HG03060 (cell line): ENCODE results near the gene STX10.
"Not testable (repeated sequence)": the region's sequence is repeated elsewhere in the genome, so short reads cannot be mapped to it uniquely, and the experiment has no call there.

Source experiments
- ATAC-seq: cut with Tn5 transposase; IDR thresholded peaks from one replicate; pipeline ENCODE4 v1.9.1; 2021; ENCODE audit warnings: low read depth, moderate number of reproducible peaks; ENCODE audit not compliant: unreplicated experiment

Gene STX10, protein sequence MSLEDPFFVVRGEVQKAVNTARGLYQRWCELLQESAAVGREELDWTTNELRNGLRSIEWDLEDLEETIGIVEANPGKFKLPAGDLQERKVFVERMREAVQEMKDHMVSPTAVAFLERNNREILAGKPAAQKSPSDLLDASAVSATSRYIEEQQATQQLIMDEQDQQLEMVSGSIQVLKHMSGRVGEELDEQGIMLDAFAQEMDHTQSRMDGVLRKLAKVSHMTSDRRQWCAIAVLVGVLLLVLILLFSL

DNA sequence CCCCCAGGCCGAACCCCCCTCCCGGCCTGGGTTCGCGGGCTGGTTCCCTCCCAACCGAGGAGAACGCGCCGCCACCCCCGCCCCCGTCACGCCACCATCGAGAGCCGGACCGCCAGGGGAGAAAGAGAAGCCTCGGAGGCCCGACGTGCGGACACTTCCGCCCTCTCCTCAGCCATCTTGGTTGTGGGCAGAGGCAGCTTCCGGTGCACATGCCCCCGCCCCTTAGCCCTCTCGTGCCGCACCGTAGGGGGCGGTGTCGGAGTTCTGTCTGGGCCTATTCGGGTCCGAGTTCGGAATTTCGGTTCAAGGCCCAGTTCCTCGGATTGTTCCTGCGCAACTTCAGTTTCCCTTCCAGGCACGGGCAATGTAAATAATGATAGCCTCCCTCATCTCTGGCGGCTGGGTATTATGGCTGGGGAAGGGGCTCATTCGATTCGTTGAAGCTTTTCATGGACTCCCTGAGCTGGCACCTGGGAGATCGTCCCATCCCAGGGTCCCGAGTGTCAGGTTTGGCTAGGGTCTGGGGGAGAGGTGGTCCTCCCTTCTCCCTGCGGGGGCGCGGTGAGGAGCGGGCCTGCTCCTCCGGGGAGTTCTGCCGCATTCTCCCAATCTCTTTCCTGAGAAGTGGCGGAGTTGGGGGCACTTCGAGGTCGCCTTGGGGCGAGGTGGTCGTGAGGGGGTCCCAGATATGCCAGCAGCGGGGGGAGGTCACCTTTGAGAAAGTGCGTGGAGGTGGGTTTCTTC lies at the start of gene STX10, which contains the start of gene IER2:
STX10 (minus strand) TSS at position 189 of the 744 bp plus-strand sequence. CDS start 202 bp downstream, outside the sequence.
IER2 (plus strand) TSS at position 225 of the 744 bp plus-strand sequence. CDS start 2,776 bp downstream, outside the sequence.
- peak; percentile 25 for ATAC-seq

DNA sequence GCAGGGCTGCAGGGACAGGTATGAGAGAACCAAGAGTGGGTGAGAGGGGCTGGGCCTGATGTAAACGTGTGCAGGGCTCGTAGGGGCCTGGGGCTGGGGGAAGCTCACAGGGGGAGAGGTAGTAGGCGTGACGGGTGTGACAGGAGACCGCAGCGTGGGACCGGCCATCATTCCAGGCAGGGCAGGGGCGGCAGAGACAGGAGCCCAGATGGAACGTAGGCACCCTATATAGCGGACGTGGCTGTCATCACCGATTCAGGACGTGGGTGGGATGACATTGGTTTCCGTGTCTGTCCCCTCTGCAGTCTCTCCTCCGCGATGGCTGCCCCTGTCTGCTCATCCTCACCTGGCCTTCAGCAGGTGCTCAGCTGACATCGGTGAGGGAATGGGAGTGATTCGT lies 48.5 kb upstream of the STX10 start:
- ATAC-seq: no peak

DNA sequence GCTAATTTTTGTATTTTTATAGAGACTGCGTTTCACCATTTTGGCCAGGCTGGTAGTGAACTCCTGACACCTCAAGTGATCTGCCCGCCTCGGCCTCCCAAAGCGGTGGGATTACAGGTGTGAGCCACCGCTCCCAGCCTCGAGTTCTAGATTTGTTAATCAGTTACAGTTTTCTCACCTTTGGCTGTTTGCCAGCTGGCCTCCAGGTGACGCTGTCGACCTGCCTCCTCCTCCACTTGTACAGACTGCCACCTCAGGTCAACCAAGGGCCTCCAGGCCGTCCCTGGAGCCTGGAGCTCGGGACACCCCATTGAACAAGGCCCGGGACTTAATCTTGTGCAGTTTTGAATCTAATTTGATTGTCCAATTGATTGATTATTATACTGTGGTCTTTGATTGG lies 45.5 kb upstream of the STX10 start:
- no peak for ATAC-seq

DNA sequence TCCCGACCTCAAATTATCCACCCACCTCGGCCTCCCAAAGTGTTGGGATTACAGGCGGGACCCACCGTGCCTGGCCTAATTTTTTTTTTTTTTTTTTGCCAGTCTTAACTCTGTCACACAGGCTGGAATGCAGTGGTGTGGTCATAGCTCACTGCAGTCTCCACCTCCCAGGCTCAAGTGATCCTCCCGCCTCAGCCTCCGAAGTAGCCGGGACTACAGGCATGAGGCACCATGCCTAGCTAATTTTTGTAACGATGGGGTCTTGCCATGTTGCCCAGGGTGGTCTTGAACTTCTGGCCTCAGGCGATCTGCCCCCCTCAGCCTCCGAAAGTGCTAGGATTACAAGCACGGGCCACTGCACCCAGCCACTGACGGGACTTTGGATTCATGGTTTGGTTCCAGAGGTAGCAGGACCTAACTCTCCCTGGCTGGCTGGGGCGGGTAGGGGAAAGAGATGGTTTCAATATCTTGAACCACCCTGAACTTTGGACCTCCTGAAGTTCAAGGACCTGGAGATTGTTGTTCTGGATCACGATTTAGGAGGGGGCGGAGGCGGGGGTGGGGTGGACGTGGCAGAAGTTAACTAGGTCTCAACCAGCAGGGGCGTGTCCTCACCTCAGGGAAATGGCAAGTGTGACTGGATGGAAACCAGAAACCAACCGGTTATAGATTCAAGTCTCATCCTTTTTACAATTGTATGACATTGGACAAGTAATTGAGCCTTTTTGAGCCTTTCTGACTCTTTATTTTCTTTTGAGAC lies 40.8 kb upstream of the STX10 start:
- ATAC-seq: no peak

DNA sequence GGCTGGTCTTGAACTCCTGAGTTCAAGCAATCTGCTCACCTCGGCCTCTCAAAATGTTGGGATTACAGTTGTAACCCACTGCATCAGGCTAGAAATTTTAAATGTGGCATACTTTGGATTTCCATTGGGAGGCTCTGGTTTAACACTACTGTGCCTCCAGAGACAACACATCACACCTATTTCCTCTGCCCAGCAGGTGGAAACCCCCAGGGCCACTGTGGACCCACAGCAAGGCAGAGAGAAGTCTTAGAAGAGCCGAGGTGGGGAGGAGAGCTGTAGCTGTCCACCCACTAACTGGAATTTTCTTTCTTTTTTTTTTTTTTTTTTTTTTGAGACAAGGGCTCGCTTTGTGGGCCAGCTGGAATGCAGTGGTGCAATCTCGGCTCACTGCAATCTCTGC lies 39.4 kb upstream of the STX10 start:
- no peak for ATAC-seq

DNA sequence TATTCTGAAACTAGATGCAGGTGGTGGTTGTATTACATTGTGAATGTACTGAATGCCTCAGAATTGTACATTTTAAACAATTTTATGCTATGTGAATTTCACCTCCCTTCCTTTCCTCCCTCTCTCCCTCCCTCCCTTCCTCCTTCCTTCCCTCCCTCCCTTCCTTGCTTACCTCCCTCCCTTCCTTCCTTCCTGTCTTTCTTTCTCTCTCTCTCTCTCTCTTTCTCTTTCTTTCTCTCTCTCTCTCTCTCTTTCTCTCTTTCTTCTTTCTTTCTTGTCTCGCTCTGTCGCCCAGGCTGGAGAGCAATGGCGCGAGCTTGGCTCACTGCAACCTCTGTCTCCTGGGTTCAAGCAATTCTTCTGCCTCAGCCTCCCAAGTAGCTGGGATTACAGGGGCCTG lies 37.2 kb upstream of the STX10 start:
- ATAC-seq: no peak

DNA sequence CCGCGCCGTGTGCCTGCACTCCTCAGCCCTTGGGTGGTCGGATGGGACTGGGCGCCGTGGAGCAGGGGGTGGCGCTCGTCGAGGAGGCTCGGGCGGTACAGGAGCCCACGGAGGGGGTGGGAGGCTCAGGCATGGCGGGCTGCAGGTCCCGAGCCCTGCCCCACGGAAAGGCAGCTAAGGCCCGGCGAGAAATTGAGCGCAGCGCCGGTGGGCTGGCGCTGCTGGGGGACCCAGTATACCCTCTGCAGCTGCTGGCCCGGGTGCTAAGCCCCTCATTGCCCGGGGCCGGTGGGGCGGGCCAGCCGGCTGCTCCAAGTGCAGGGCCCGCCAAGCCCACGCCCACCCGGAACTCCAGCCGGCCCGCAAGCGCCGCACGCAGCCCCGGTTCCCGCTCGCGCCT lies 36.5 kb upstream of the STX10 start:
- not testable (repeated sequence) for ATAC-seq

DNA sequence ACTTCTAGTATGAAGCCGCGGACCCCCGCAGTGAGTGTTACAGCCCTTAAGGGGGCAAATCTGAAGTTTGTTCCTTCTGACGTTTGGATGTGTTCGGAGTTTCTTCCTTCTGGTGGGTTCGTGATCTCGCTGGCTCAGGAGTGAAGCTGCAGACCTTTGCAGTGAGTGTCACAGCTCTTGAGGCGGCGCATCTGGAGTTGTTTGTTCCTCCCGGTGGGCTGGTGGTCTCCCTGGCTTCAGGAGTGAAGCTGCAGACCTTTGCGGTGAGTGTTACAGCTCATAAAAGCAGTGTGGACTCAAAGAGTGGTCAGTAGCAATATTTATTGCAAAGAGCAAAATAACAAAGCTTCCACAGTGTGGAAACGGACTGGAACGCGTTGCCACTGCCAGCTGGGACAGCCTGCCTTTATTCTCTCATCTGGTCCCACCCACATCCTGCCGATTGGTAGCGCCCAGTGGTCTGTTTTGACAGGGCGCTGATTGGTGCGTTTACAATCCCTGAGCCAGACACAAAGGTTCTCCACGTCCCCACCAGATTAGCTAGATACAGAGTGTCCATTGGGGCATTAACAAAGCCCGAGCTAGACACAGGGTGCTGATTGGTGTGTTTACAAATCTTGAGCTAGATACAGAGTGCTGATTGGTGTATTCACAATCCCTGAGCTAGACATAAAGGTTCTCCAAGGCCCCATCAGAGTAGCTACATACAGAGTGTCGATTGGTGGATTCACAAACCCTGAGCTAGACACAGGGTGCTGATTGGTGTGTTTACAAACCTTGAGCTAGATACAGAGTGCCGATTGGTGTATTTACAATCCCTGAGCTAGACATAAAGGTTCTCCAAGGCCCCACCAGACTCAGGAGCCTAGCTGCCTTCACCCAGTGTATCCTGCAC lies 35.8 kb upstream of the STX10 start:
- not testable (repeated sequence) for ATAC-seq

DNA sequence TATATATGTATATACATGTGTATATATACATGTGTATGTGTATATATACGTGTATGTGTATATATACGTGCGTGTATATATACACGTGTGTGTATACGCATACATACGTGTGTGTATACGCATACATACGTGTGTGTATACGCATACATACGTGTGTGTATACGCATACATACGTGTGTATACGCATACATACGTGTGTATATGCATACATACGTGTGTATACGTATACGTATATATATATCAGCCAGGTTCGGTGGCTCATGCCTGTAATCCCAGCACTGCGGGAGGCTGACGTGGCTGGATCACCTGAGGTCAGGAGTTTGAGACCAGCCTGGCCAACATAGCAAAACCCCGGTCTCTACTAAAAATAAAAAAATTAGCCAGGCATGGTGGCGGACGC lies 34.8 kb upstream of the STX10 start:
- ATAC-seq: not testable (repeated sequence)

DNA sequence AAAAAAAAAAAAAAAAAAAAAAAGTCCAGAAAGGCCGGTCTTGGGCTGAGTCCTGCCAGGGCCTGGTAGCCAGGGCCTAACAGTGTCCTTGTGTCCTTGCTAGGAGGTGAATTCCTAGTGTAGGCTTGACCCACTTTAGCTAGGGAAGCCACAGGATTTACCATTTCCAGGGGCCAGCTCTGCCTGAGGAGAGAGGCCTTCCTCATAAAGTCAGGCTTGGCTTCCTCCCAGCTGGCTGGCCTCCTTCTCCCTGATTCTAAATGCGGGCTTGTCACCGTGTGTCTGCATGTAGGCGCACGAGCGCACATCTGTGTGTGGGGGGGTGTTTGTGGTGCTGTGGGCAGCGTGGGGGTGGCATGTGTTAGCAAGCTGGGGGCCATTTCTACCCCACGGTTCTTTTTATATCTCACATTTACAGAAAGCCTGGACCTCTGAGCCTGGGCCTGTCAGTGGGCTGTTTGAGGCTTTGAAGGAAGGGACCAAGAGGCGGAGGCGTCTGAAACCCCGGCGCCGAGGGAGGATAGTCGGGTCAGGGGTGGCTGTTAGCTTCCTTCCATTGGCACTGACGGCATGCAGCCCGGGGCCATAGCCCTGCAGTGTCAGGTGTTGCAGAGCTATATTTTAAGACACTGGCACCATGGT lies 31.7 kb upstream of the STX10 start:
- no peak for ATAC-seq

DNA sequence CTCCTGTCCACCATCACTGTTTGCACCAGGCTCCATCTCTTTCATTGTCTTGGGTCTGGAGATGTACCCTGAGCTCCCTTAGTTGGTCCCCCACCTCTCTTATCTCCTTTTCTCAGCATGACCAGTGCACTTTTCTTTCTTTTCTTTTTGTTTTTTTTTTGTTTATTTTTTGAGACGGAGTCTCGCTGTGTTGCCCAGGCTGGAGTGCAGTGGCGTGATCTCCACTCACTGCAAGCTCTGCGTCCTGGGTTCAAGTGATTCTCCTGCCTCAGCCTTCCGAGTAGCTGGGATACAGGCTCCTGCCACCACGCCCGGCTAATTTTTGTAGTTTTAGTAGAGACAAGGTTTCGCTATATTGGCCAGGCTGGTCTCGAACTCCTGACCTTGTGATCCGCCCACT lies 28.1 kb upstream of the STX10 start:
- not testable (repeated sequence) for ATAC-seq

DNA sequence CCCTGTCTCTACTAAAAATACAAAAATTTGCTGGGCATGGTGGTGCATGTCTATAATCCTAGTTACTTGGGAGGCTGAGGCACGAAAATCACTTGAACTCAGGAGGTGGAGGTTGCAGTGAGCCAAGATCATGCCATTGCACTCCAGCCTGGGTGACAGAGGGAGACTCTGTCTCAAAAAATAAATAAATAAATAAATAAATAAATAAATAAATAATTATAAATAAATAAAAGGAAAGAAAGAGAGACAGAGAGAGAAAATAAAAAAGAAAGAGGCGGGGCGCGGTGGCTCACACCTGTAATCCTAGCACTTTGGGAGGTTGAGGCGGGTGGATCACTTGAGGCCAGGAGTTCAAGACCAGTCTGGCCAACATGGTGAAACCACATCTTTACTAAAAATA lies 27.4 kb upstream of the STX10 start:
- not testable (repeated sequence) for ATAC-seq

DNA sequence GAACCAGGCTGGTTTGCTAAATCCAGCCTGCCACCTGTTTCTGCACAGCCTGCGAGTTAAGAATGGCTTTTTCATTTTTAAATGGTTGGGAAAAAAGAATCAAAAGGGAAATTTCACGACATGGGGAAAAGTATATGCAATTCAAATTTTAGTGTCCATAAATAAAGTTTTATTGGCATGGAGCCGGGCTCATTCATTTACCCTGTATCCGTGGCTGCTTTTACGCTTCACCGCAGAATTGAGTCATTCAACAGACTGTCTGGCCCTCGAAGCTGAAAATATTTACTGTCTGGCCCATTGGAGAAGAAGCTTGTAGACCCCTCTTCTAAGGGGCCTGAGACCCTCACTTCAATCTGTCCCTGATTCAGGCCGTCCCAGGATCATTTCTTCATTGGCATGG lies 26.2 kb upstream of the STX10 start:
- no peak for ATAC-seq

DNA sequence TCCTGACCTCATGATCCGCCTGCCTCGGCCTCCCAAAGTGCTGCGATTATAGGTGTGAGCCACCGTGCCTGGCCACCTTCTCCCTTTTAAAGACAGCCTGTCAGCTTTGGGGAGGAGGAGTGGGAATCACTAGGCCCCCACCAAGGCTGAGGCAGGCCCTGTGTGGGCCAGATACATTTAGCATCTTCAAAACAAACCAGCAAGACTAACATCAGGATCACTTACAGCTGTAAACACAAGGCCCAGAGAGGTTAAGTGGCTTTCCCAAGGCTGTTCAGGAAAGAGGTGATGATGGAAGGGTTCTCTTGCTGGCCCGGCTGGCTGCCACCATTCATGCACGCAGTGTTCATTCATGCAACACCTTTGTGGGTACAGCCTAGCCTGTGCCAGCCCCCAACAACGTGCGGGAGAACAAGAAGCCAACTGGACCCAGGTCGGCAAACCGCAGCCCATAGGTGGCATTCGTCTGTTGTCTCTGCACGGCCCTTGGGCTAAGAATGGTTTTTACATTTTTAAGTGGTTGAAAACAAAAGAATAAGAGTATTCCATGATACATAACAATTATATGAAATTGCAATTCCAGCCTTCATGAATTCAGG lies 23.1 kb upstream of the STX10 start:
- ATAC-seq: no peak

DNA sequence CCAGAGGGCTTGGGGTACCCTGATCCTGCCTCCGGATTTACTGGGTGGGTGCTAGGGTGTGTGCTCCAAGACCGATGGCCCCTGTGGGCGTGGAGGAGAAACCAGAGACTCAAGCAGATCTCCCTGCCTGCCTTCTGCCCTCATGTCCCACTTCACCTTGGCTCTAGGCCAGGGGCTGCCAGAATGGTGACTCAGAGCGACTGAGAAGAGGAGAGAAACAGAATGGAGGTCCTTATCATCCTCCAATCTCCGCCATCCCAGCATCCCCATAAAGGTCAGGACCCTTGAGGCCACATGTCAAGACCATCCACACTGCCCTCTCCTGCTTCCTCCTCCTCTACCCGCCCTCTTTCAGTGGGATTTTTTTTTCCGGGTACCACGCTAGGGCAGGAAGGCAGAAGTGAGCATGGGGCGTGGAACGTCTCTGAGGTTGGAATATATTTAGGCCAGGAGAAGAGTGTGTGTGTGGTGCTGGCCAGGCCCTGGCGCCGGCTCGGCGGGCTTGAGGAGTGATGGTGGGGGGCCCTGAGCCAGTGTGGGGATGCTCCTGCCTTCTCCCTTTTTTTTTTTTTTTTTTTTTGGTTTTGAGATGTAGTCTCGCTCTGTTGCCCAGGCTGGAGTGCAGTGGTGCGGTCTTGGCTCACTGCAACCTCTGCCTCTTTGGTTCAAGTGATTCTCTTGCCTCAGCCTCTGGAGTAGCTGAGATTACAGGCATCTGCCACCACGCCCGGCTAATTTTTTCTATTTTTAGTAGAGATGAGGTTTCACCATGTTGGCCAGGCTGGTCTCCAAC lies 22.4 kb upstream of the STX10 start:
- no peak for ATAC-seq

DNA sequence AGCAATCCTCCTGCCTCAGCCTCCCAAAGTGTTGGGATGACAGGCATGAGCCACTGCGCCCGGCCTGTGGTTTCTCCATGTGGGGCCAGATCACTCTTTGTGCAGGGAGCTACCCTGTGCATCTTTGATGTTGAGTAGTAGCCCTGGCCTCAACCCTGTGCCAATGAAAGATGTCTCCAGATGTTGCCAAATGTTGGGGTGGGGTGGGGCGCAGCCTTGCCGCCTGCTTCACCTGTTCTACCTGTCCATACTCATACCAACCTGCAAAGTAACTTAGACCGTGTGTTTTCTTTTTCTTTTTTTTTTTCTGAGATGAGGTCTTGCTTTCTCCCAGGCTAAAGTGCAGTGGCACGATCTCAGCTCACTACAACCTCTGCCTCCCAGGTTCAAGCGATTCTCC lies 21.0 kb upstream of the STX10 start:
- no peak for ATAC-seq

DNA sequence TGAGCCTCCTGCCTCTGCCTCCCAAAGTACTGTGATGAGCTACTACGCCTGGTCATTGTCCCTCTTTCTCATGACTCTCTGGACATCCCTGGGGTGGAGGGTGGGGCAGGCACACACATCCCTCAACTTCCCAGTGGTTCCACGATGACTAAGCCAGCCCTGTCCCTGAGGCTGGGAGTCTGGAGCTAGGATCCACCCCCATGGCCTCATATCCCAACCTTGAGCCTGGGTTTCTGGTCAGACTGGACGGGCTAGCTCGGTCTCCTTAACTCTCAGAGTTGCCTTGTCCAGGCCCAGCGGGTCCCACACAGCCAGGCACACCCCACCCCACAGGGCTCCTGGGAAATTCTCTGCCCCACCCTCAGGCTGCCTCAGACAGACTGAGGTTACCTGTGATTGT lies 19.6 kb upstream of the STX10 start:
- ATAC-seq: no peak

DNA sequence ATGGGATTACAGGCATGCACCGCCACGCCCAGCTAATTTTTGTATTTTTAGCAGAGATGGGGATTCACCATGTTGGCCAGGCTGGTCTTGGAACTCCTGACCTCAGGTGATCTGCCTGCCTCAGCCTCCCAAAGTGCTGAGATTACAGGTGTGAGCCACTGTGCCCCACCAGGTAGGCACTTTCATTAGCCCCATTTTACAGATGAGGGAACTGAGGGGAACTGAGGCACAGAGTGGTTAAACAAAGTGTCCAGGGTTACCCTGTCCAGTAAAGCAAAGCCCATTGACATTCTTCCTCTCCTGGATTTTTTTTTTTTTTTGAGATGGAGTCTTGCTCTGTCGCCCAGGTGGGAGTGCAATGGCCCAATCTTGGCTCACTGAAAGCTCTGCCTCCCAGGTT lies 16.0 kb upstream of the STX10 start:
- not testable (repeated sequence) for ATAC-seq
